Stimulated activated CD8-positive, alpha-beta memory T cell treated with anti-CD3 and anti-CD28 coated beads, Interleukin-12 subunit alpha, Interleukin-12 subunit beta, amount 100 ng/mL, for 4 hours (primary cell): ENCODE measurements around the gene RAD51B.
"Not testable (repeated sequence)": the region's sequence is repeated elsewhere in the genome, so short reads cannot be mapped to it uniquely, and the experiment has no call there.

Experiments
- DNase-seq: peaks from one replicate; pipeline ENCODE4 v3.0.0-alpha.2; 2020; ENCODE audit warnings: low read depth

RAD51B gene

DNA sequence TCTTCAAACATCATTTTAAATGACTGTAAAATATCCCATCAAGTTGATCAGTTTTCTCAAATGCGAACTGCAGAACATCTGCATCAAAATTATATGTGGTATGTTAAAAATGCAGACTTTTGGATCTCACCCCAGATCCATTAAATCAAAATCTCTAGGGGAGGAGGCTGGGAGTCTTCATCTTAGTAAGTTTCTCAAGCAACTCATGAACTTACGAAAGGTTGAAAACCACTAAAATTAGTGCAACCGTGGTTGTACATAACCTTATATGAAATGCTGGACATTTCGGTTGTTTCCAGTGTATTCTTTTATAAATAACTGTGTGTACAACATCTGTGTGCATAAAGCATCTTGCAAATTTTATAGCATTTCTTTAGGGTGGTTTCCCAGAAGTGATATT, 934.1 kb downstream of the RAD51B start:
- no peak for DNase-seq

- DNase-seq = no peak
Measured at GRCh38 chr14:68755016-68755353, 935.4 kb downstream of the RAD51B start.

DNA sequence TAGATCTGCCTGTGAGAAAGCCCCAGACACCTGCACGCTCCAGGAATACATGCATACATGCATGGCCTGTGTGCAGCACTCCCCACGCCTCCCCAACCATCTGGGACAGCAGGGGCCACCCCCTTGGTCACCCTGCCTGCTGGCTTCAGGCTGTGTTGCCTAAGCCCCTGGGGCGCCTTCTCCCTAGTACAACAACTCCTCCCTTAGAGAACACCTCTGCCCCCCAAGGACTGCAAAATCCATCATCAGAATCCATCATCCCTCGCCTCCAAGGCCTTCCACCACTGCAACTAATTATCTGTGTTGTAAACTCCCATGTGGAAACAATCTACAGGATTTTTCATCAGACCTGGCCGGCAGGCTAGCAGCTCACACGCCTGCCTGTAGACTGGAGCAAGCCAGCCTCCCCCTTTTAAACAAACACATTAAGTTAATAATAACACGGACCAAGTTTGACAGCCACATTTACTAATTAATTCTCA, 936.5 kb downstream of the RAD51B start:
- DNase-seq = no peak

DNA sequence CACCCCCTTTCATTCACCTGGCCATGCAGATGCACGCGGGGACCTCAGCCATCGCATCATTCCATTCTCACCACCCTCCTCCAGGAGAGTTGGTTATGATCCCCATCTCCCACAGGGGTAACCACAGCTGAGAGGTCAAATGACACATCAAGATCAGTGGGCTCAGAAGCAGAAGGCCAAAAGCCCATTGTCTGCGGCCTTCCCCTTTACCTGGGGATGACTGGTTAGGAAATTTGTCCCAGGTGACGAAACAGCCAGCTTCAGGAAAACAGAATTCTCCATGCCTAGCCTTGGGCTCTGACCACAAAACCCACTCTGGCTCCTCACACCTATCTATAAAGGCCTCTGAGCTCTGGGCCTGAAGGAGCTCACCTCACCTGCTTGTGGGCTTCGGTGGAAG, 937.2 kb downstream of the RAD51B start:
- DNase-seq = no peak

- DNase-seq = no peak
Measured at GRCh38 chr14:68757618-68758081, 938.1 kb downstream of the RAD51B start.

- DNase-seq = no peak
Measured at GRCh38 chr14:68758301-68758700, 938.7 kb downstream of the RAD51B start.

- DNase-seq = no peak
Measured at GRCh38 chr14:68759017-68759560, 939.5 kb downstream of the RAD51B start.

DNA sequence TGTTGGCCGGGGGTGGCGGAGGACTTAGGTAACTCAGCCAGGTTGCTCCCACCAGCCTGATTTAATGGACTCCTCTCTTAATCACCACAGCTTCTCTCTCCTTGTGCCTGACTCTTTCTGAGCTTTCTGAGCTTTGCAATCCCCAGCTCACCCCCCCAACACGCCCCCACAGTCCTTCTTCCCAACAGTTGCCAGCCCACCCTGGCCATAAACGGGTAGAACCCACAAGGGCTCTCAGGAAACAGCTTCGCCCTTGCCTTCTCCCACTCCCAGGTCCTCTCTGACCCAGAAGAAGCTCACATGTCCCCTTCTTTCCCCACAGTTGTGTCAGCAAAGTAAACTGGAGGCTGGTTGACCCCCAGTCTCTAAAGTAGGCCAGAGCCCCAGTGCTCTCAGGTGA, 940.4 kb downstream of the RAD51B start:
- no peak for DNase-seq

DNA sequence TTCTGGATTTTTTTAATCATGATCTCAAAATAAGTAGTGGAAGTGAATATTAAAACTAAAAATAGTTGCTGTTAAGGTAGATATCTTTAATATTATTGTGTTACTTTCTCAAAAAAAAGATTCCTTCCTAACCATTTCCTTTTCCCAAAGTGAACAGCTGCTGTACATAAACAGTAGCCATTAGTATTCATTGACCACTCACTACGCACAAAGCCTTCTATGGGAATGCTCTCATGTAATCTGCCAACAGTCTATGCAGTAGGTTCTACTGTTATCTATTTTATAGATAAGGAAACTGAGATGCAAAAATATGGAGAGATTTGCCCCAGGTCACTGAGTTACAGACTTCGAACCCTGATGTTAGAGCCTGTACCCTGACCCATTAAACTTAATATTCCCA, 941.2 kb downstream of the RAD51B start:
- no peak for DNase-seq

DNA sequence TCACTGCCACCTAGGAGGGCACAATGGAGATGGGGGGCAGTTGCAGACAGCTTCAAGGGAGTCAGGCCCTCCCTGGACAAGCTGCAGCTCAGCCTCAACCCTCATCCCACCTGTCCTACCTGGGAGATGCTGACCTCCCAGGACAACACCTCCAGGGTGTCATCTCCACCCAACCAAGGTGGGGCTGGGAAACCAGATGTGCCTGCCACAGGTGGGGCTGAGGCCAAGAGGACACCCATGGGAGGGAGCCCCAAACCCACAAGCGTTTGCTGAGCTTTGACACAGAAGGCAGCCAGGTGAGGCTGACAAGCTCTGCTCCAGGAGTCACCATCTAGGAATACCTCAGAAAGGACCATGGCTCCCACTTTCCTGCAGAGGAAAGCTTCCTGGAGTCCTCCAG, 941.8 kb downstream of the RAD51B start:
- DNase-seq = no peak

GRCh38 chr14:68762953-68763764, 943.6 kb downstream of the RAD51B start:
- no peak for DNase-seq

DNA sequence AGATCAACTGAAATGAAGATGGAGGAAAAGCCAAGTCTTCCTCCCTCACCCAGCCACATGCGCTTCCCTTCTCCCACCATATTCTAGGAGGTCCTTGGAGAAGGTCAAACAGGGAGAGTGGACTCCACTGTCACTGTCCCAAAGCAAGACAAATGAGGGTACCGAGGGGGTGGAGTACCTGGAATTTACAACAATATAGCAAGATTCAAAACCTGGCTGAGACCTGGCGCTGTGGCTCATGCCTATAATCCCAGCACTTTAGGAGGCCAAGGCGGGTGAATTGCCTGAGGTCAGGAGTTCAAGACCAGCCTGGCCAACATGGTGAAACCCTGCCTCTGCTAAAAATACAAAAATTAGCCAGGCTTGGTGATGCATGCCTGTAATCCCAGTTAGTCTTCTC, 944.3 kb downstream of the RAD51B start:
- DNase-seq = not testable (repeated sequence)

DNA sequence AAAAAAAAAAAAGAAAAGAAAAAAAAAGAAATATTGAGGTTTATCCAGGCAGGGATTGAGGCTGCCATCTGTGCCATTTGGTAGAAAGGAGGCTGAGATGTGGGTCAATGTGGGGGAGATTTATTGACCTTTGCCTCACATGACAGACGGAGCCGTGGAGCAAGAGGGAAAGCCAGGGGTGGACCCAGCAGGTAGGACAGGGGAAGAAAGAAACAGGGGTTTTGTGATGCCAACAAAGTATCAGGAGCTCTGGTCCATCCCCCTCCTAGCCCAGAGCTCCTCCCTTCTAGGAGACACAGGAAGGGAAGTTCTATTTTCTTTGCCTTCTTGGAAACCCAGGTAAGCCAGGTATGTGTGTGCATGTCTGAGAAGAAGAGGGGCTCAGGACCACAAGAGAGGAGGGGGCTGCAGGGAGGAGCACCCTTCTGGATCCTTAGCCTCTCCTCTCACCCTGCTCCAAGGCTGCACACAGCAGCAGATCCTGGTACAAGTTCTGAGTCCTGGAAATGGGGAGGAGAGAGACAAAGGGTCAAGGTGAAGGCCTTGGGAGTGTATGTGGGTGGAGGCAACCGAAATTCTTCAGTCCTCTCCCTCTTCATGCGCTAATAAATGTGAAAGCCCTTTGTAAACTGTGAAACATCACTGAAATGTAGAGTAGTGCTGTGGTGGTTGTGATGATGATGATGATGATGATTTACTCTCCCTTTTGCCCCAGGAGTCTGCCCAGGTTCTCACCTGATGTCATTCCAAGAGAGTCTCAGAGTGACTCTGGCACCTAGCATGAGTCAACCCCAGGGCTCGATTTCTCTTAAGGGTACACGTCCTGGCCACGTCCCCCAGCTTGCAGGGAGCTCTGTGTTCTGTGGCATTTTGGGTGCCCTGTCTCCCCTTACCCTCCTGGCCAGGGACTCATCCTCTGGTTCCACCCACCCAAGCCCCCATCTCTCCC, 947.0 kb downstream of the RAD51B start:
- no peak for DNase-seq

DNA sequence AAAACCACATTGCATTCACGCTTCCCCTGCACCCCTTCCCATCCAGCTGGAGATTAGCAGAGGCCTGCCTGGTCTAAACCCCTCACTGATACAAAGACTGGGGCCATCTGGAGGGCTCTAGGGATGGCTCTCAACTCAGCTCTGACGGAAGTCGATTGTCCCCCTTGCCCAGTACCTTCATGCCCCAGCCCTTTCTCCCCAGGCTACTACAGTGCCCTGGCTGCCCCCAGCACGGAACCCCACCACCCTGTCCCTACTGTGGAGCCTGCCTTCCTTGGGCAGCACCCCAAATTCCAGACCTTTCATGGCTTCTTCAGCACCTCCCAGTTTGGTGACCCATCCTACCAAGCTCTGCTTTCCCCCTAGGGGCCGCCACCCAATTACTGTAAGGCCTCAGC, 947.7 kb downstream of the RAD51B start:
- no peak for DNase-seq

GRCh38 chr14:68768316-68768715, 948.7 kb downstream of the RAD51B start:
- DNase-seq = no peak

- DNase-seq = no peak
Measured at GRCh38 chr14:68770051-68770450, 950.5 kb downstream of the RAD51B start.

GRCh38 chr14:68770553-68771286, 951.1 kb downstream of the RAD51B start:
- DNase-seq = no peak

GRCh38 chr14:68771631-68772030, 952.1 kb downstream of the RAD51B start:
- no peak for DNase-seq

GRCh38 chr14:68772761-68773381, 953.3 kb downstream of the RAD51B start:
- no peak for DNase-seq

DNA sequence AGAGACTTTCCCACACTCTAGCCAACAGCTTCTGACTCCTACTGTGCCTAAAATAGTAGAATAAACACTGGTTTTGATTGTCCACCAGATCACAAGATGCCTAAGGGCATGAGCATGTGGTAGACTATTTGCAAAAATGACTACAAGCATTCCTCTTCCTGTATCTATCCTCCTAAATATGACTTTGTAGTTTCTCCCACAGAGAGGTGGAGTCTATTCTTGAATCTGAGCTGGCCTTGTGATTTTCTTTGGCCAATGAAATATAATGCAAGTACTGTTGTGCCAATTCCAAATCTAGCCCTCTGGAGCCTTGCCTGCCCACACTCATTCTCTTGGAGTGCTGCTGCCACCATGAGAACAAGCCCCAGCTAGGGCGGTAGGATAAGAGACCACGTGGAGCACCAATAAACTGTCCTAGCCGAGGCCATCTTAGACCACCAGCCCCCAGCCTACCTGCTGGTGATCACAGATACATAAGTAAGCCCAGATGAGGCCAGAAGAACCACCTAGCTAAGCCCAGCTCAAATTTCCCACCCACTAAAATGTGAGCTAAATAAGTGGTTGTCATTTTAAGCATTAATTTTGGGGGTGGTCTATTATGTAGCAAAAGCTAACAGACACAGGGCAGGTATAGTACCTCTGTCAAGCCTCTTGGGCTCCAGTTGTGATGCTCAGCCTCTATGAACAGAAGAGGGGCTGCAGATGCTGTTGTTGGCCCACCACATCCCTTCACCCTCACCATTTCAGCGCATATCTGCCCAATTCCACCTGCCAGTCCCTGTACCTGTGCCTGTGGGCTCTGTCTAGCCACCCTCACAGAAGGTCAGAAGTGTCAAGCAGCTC, 955.4 kb downstream of the RAD51B start:
- no peak for DNase-seq
